ENCODE results near the gene KAT8.

GRCh38 chr16:31148896-31149295, 31.4 kb downstream of the KAT8 start:
- TF ChIP-seq CTCF (IDR thresholded peaks at IDR 0.05; ENCODE audit: poor library complexity) = no peak
- no peak for TF ChIP-seq EZH2 (IDR thresholded peaks at IDR 0.05; ENCODE audit: borderline replicate concordance)
- no peak for TF ChIP-seq EZH2phosphoT487 (IDR thresholded peaks at IDR 0.05; ENCODE audit: low read depth, severe bottlenecking, unreplicated experiment)

All from hepatocyte (in vitro differentiated cells).